SK-N-SH (cell line): Measurements from ENCODE around the gene CDH13. TPM values are rescaled to one million over a fixed set of nuclear protein-coding genes. Genes with fewer than 3 reads are reported as not detected.

Source experiments
- CTCF ChIA-PET: fragments of 300-600, 350-600 bp; formaldehyde crosslinking; extraction: SDS; loops from one replicate; lab custom pipeline; 2021; lab: Yijun Ruan, JAX
- POLR2A ChIA-PET: fragments of 350-600 bp; sonication (Branson Sonifier 250); formaldehyde crosslinking; extraction: SDS; loops from one replicate; lab custom pipeline; 2020; ENCODE audit warnings: antibody characterized with exemption, inconsistent platforms; lab: Yijun Ruan, JAX
- DNase-seq: peaks from one replicate; pipeline ENCODE4 v3.0.0; 2012
- H2AFZ ChIP-seq: fragments of 200-600 bp; sonication (generic); 2 replicates; pipeline ENCODE4 v1.8.1; 2016; ENCODE audit warnings: antibody characterized with exemption, mild to moderate bottlenecking, low read depth
- H3F3A ChIP-seq: fragments of 200-600 bp; sonication (generic); replicated peaks from 2 replicates; pipeline ENCODE3; 2016; ENCODE audit warnings: antibody characterized with exemption, mild to moderate bottlenecking; ENCODE audit not compliant: insufficient read depth
- H3K27ac ChIP-seq, 2 experiments: fragments of 200-500 bp in 1 of 2; fragments of 200-600 bp in 1 of 2; sonication (Bioruptor generic) in 1 of 2; sonication (generic), shearing (Covaris generic) in 1 of 2; 2 replicates each; pipeline versions ENCODE4 v1.5.1 to v1.6.1; 2014 to 2016; ENCODE audit warnings: low read depth in 2 of 2, inconsistent platforms in 1 of 2, low read length in 1 of 2, mild to moderate bottlenecking in 1 of 2, mixed read lengths in 1 of 2
- H3K27me3 ChIP-seq: fragments of 200-600 bp; sonication (generic), shearing (Covaris generic); 2 replicates; pipeline ENCODE4 v1.6.1; 2016; ENCODE audit warnings: mixed run types; ENCODE audit not compliant: insufficient read depth
- H3K36me3 ChIP-seq, 2 experiments: fragments of 200-500 bp in 1 of 2; fragments of 200-600 bp in 1 of 2; sonication (Bioruptor generic) in 1 of 2; sonication (generic) in 1 of 2; replicated peaks in 1 of 2; 2 replicates each; pipeline versions ENCODE3 to v1.5.1; 2014 to 2016; ENCODE audit warnings: low read length in 1 of 2, mild to moderate bottlenecking in 1 of 2; ENCODE audit not compliant: insufficient read depth in 2 of 2, control insufficient read depth in 1 of 2
- H3K4me1 ChIP-seq, 2 experiments: fragments of 200-500 bp in 1 of 2; fragments of 200-600 bp in 1 of 2; sonication (Bioruptor generic) in 1 of 2; sonication (generic), shearing (Covaris generic) in 1 of 2; 2 replicates each; pipeline versions ENCODE4 v1.5.1 to v1.6.1; 2014 to 2016; ENCODE audit warnings: low read depth in 1 of 2, low read length in 1 of 2, mixed run types in 1 of 2; ENCODE audit not compliant: insufficient read depth in 2 of 2, control insufficient read depth in 1 of 2
- H3K4me2 ChIP-seq: fragments of 200-600 bp; sonication (generic), shearing (Covaris generic); 2 replicates; pipeline ENCODE4 v1.6.1; 2017; ENCODE audit warnings: mixed run types
- H3K4me3 ChIP-seq, 2 experiments: fragments of 200-500 bp in 1 of 2; fragments of 200-600 bp in 1 of 2; sonication (Bioruptor generic) in 1 of 2; sonication (generic), shearing (Covaris generic) in 1 of 2; 2 replicates each; pipeline versions ENCODE4 v1.5.1 to v1.8.1; 2014 to 2016; ENCODE audit warnings: low read depth in 2 of 2, inconsistent platforms in 1 of 2, low read length in 1 of 2, mild to moderate bottlenecking in 1 of 2, mixed read lengths in 1 of 2, moderate library complexity in 1 of 2
- H3K79me2 ChIP-seq: fragments of 200-600 bp; sonication (generic); 2 replicates; pipeline ENCODE4 v1.8.1; 2017; ENCODE audit warnings: mild to moderate bottlenecking; ENCODE audit not compliant: insufficient read depth
- H3K9ac ChIP-seq: fragments of 200-600 bp; sonication (generic); 2 replicates; pipeline ENCODE4 v1.6.1; 2017; ENCODE audit warnings: mixed run types
- H3K9me2 ChIP-seq: fragments of 200-600 bp; sonication (generic); 2 replicates; pipeline ENCODE4 v1.6.1; 2017; ENCODE audit warnings: mixed run types
- H3K9me3 ChIP-seq: fragments of 200-600 bp; sonication (generic); 2 replicates; pipeline ENCODE4 v1.6.1; 2017; ENCODE audit warnings: mixed run types, mild to moderate bottlenecking, moderate library complexity
- H4K20me1 ChIP-seq: fragments of 200-600 bp; sonication (generic); 2 replicates; pipeline ENCODE4 v1.6.1; 2017; ENCODE audit warnings: mild to moderate bottlenecking, mixed run types; ENCODE audit not compliant: insufficient read depth
- EP300 ChIP-seq, 2 experiments: IDR thresholded peaks; 2 replicates each; pipeline versions ENCODE4 v1.4.0 to v1.6.1; 2012; ENCODE audit warnings: borderline replicate concordance in 1 of 2, low read depth in 1 of 2, low read length in 1 of 2
- FOSL2 ChIP-seq: IDR thresholded peaks from 2 replicates; pipeline ENCODE4 v1.4.0; 2012; ENCODE audit warnings: low read depth, mild to moderate bottlenecking, moderate library complexity, borderline replicate concordance
- NFIC ChIP-seq: IDR thresholded peaks from 2 replicates; pipeline ENCODE4 v1.4.0; 2012; ENCODE audit warnings: borderline replicate concordance
- NRF1 ChIP-seq: IDR thresholded peaks from 2 replicates; pipeline ENCODE4 v1.6.1; 2012; ENCODE audit warnings: low read depth, mild to moderate bottlenecking, low read length
- POLR2AphosphoS5 ChIP-seq: IDR thresholded peaks from 2 replicates; pipeline ENCODE4 v1.6.1; 2012; ENCODE audit warnings: low read depth, low read length
- RFX5 ChIP-seq: IDR thresholded peaks from 2 replicates; pipeline ENCODE4 v1.6.1; 2012; ENCODE audit warnings: mild to moderate bottlenecking, improper control_type of control experiment, low read length
- RXRA ChIP-seq: IDR thresholded peaks from 2 replicates; pipeline ENCODE4 v1.4.0; 2012; ENCODE audit warnings: low read depth, mild to moderate bottlenecking, borderline replicate concordance
- SMC3 ChIP-seq: IDR thresholded peaks from 2 replicates; pipeline ENCODE4 v1.6.1; 2012; ENCODE audit warnings: low read depth, low read length, improper control_type of control experiment
- TAF1 ChIP-seq: IDR thresholded peaks from 2 replicates; pipeline ENCODE4 v1.6.1; 2012; ENCODE audit warnings: low read depth, mild to moderate bottlenecking, low read length, moderate library complexity, borderline replicate concordance
- USF1 ChIP-seq: IDR thresholded peaks from 2 replicates; pipeline ENCODE4 v1.4.0; 2012; ENCODE audit warnings: low read depth, borderline replicate concordance
- WGBS: methylation state at CpG from one replicate; pipeline ENCODE4 v1.1.6; 2017; ENCODE audit warnings: low lambda C conversion rate; 5-methylcytosine and 5-hydroxymethylcytosine counted together
- polyA plus RNA-seq, 3 experiments: library from polyadenylated mRNA; depleted of rRNA; stranded (reverse); fragments of >200 nt; gene quantifications; 2 replicates each; pipeline ENCODE4 v1.2.3, GENCODE V29; 2012
- TF ChIP-seq, protein P1 (sequence below): IDR thresholded peaks from 2 replicates; pipeline ENCODE4 v1.4.0; 2012; ENCODE audit warnings: low read depth

The CDH13 gene
- polyA plus RNA-seq, 1 of the 3 experiments (the other 2 are of a cell fraction): 93.0 TPM

GRCh38 chr16:83128041-83128440, 501.3 kb downstream of the CDH13 start:
- Histone ChIP-seq H3K9me3 (peaks cover 18% of the 10 kb centered on the region; the same call in 1 of the 2 replicates), H3K27ac (no peak overlapping the region), H3F3A (no peaks in the 10 kb centered on the region), H2AFZ (no peak overlapping the region), H3K4me2 (no peak overlapping the region), H3K27me3 (no peaks in the 10 kb centered on the region), H3K36me3 (peaks cover 0 to 18% of the 10 kb centered on the region in 2 experiments), H4K20me1 (no peaks in the 10 kb centered on the region), H3K9ac (no peak overlapping the region), H3K4me3 (no peak overlapping the region), H3K4me1 (no peaks in the 10 kb centered on the region), H3K9me2 (no peaks in the 10 kb centered on the region), H3K79me2 (no peaks in the 10 kb centered on the region)
- TF ChIP-seq RFX5 (no peak), USF1 (no peak), EP300 (IDR thresholded peaks at IDR 0.05; ENCODE audit: borderline replicate concordance in 1 of 2, low read depth in 1 of 2, low read length in 1 of 2) (no peak), TAF1 (no peak), FOSL2 (no peak), RXRA (no peak), NRF1 (no peak)
- no peak for DNase-seq
- ChIA-PET CTCF (no interaction called here), POLR2A (no interaction called here)
- WGBS: 19% methylated on average over 5 of the region's 6 CpGs

- no peak overlapping the region for H3K27ac ChIP-seq
- DNase-seq: no peak
- H3F3A ChIP-seq: no peaks in the 10 kb centered on the region
- H3K9me2 ChIP-seq: no peaks in the 10 kb centered on the region
- POLR2A ChIA-PET: no interaction called here
- peaks cover 0 to 17% of the 10 kb centered on the region in 2 experiments for H3K36me3 ChIP-seq
- no peak overlapping the region for H3K4me3 ChIP-seq
- no peaks in the 10 kb centered on the region for H3K27me3 ChIP-seq
- 45% methylated on average over 3 of the region's 3 CpGs for WGBS
- H3K4me1 ChIP-seq: no peaks in the 10 kb centered on the region
- 0 out of 2 replicates have a peak, but pooled peaks cover 13% of the 10 kb centered on the region for H3K9me3 ChIP-seq
- TF ChIP-seq POLR2AphosphoS5 (no peak), SMC3 (no peak)
- TF ChIP-seq, all 33 proteins: peak for 0
- Histone ChIP-seq H4K20me1 (no peaks in the 10 kb centered on the region), H3K9ac (no peak overlapping the region), H3K79me2 (no peaks in the 10 kb centered on the region), H3K4me2 (no peak overlapping the region), H2AFZ (no peak overlapping the region)
- CTCF ChIA-PET: no interaction called here
These were observed 503.3 kb downstream of the CDH13 start for GRCh38 chr16:83130039-83130438.

DNA sequence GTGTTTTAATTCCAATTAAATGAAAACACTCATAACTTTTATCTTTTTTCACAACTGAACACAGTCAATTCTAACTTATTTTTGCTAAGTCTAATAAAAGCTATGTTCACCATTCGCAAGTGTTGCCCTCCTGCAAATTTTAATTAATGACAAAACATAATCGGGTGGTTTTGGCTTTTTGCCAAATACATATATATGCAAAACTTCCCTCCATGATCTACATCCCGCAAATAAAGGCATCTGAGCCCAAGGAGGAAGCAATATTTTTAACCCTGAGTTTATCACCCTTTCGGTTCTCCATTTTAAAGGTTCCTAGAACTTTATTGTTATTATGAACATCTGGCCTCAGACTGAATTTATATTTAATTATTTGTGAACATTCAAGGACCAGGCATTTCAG, 507.9 kb downstream of the CDH13 start:
- Histone ChIP-seq H3K27ac (no peak overlapping the region), H3K4me2 (no peak overlapping the region), H3K9ac (no peak overlapping the region), H3F3A (no peaks in the 10 kb centered on the region), H3K4me1 (no peaks in the 10 kb centered on the region), H3K9me2 (no peaks in the 10 kb centered on the region), H4K20me1 (no peaks in the 10 kb centered on the region), H3K36me3 (no peaks in the 10 kb centered on the region), H3K9me3 (no peaks in the 10 kb centered on the region), H3K27me3 (no peaks in the 10 kb centered on the region), H3K79me2 (no peaks in the 10 kb centered on the region), H2AFZ (no peak overlapping the region), H3K4me3 (no peak overlapping the region)
- WGBS: 32% methylated on average over 4 of the region's 4 CpGs
- CTCF ChIA-PET: no interaction called here
- TF ChIP-seq EP300 (IDR thresholded peaks at IDR 0.05; ENCODE audit: borderline replicate concordance in 1 of 2, low read depth in 1 of 2, low read length in 1 of 2): no peak
- TF ChIP-seq, protein P1, sequence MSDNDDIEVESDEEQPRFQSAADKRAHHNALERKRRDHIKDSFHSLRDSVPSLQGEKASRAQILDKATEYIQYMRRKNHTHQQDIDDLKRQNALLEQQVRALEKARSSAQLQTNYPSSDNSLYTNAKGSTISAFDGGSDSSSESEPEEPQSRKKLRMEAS: no peak
- peak; percentile 27 for TF ChIP-seq NFIC
- POLR2A ChIA-PET: no interaction called here
- no peak for DNase-seq
